A673 (cell line): ENCODE results near the gene KCND2.

ENCODE experiments used
- CTCF ChIP-seq: fragments of 300-800, 200-600 bp; sonication (generic); conservative IDR thresholded peaks from 2 replicates; pipeline ENCODE4 v1.5.1; 2017; ENCODE audit warnings: low read depth, mild to moderate bottlenecking, antibody characterized with exemption, low read length, moderate library complexity, mixed read lengths
- EZH2 ChIP-seq: fragments of 200-600 bp; sonication (generic); IDR thresholded peaks from 2 replicates; pipeline ENCODE4 v1.6.1; 2017; ENCODE audit warnings: borderline replicate concordance, low read depth, mild to moderate bottlenecking, mixed read lengths, antibody characterized with exemption, low read length; ENCODE audit not compliant: poor library complexity, severe bottlenecking

- TF ChIP-seq CTCF (no peak), EZH2 (no peak)
These were observed 148.2 kb downstream of the KCND2 start for GRCh38 chr7:120421151-120421651.
